Prostate gland (tissue), 2 donors: Measurements from ENCODE around the gene BMP7. TPM values are rescaled to one million over a fixed set of nuclear protein-coding genes. Genes with fewer than 3 reads are reported as not detected.

ENCODE experiments used
- DNase-seq: peaks from one replicate; pipeline ENCODE4 v3.0.0-alpha.2; 2019; ENCODE audit warnings: low spot score
- H3K27ac ChIP-seq, 2 donors: fragments of 200-600 bp; sonication (generic); 2 replicates each; pipeline ENCODE4 v1.5.1; 2017 to 2019
- H3K27me3 ChIP-seq: fragments of 200-600 bp; sonication (generic); replicated peaks from 2 replicates; pipeline ENCODE4 v1.5.1; 2019; ENCODE audit not compliant: insufficient read depth
- H3K36me3 ChIP-seq, 2 donors: fragments of 200-600 bp; sonication (generic); 1 replicate in 1 of 2; 2 replicates in 1 of 2; pipeline versions ENCODE4 v1.5.1 to v1.8.1; 2017 to 2019
- H3K4me1 ChIP-seq: fragments of 200-600 bp; sonication (generic); replicated peaks from 2 replicates; pipeline ENCODE4 v1.5.1; 2019
- H3K4me3 ChIP-seq, 2 donors: fragments of 200-600 bp; sonication (generic); 2 replicates each; pipeline ENCODE4 v1.5.1; 2017 to 2019
- H3K9me3 ChIP-seq: fragments of 200-600 bp; sonication (generic); 2 replicates; pipeline ENCODE4 v1.5.1; 2017
- CTCF ChIP-seq, 4 experiments: fragments of 200-600 bp in 2 of 4; fragments of 450-650 bp in 2 of 4; sonication (generic) in 2 of 4; IDR thresholded peaks; 1 replicate in 3 of 4; 2 replicates in 1 of 4; pipeline ENCODE4 v1.5.1; 2016 to 2019; ENCODE audit warnings: antibody characterized with exemption in 4 of 4, mild to moderate bottlenecking in 2 of 4, moderate library complexity in 2 of 4
- POLR2A ChIP-seq: fragments of 450-650 bp; IDR thresholded peaks from one replicate; pipeline ENCODE4 v1.6.1; 2016; ENCODE audit warnings: antibody characterized with exemption, mild to moderate bottlenecking
- POLR2AphosphoS5 ChIP-seq: sonication (generic); formaldehyde crosslinking; IDR thresholded peaks from one replicate; pipeline ENCODE4 v1.6.1; 2017; ENCODE audit warnings: antibody characterized with exemption
- WGBS: methylation state at CpG from one replicate; pipeline ENCODE4 v1.1.5; 2018; 5-methylcytosine and 5-hydroxymethylcytosine counted together
- intact Hi-C: fragments of 100-400 bp; cut with DNase I; formaldehyde crosslinking; loops from one replicate; pipeline ENCODE4 v1.14.2; 2022
- total RNA-seq, 2 donors: library from RNA; depleted of rRNA; stranded (reverse); fragments of >200 nt; gene quantifications; one replicate each; pipeline ENCODE4 v1.1.0, GENCODE V29; 2016

Gene BMP7
- total RNA-seq, 2 donors from 2014 or later: 10.5 to 16.8 TPM

GRCh38 chr20:57257701-57258453 is 8.6 kb downstream of the BMP7 start:
- Histone ChIP-seq H3K36me3 (no peaks in the 10 kb centered on the region), H3K4me1 (no peaks in the 10 kb centered on the region), H3K4me3 (no peak overlapping the region), H3K27me3 (no peaks in the 10 kb centered on the region), H3K9me3 (no peaks in the 10 kb centered on the region), H3K27ac (no peak overlapping the region)
- WGBS: 34% methylated on average over 9 of the region's 9 CpGs
- TF ChIP-seq POLR2AphosphoS5 (no peak), POLR2A (no peak), CTCF (IDR thresholded peaks at IDR 0.05) (no peak)
- DNase-seq: no peak
- intact Hi-C loops: no loop called here

GRCh38 chr20:57256908-57257307 is 9.5 kb downstream of the BMP7 start:
- Histone ChIP-seq H3K36me3 (no peaks in the 10 kb centered on the region), H3K27ac (no peak overlapping the region), H3K4me3 (no peak overlapping the region), H3K4me1 (no peaks in the 10 kb centered on the region), H3K27me3 (no peaks in the 10 kb centered on the region), H3K9me3 (no peaks in the 10 kb centered on the region)
- 65% methylated on average over 6 of the region's 6 CpGs for WGBS
- TF ChIP-seq POLR2AphosphoS5 (no peak), CTCF (IDR thresholded peaks at IDR 0.05) (no peak), POLR2A (no peak)
- DNase-seq: no peak
- intact Hi-C loops: no loop called here

GRCh38 chr20:57256205-57256604 is 10.2 kb downstream of the BMP7 start:
- TF ChIP-seq CTCF (IDR thresholded peaks at IDR 0.05): no peak
- TF ChIP-seq POLR2A: no peak
- TF ChIP-seq POLR2AphosphoS5: no peak
- 79% methylated on average over 3 of the region's 3 CpGs for WGBS
- intact Hi-C loops: no loop called here
- no peak for DNase-seq
- Histone ChIP-seq H3K27me3 (no peaks in the 10 kb centered on the region), H3K36me3 (no peaks in the 10 kb centered on the region), H3K9me3 (no peaks in the 10 kb centered on the region), H3K27ac (no peak overlapping the region), H3K4me3 (no peak overlapping the region), H3K4me1 (no peaks in the 10 kb centered on the region)

GRCh38 chr20:57255183-57255582 is 11.3 kb downstream of the BMP7 start:
- TF ChIP-seq POLR2AphosphoS5 (no peak), POLR2A (no peak), CTCF (IDR thresholded peaks at IDR 0.05) (no peak)
- H3K9me3 ChIP-seq: no peaks in the 10 kb centered on the region
- H3K27me3 ChIP-seq: no peaks in the 10 kb centered on the region
- no peaks in the 10 kb centered on the region for H3K36me3 ChIP-seq
- no peak for DNase-seq
- intact Hi-C loops: no loop called here
- peaks cover 2% of the 10 kb centered on the region for H3K4me1 ChIP-seq
- WGBS: 95% methylated on average over 1 of the region's 1 CpG
- no peak overlapping the region for H3K27ac ChIP-seq
- H3K4me3 ChIP-seq: no peak overlapping the region

- no peak for DNase-seq
- peaks cover 2% of the 10 kb centered on the region for H3K4me1 ChIP-seq
- intact Hi-C loops: no loop called here
- WGBS: 40% methylated on average over 8 of the region's 8 CpGs
- H3K9me3 ChIP-seq: no peaks in the 10 kb centered on the region
- no peak overlapping the region for H3K27ac ChIP-seq
- no peaks in the 10 kb centered on the region for H3K36me3 ChIP-seq
- H3K4me3 ChIP-seq: no peak overlapping the region
- H3K27me3 ChIP-seq: no peaks in the 10 kb centered on the region
- TF ChIP-seq CTCF (IDR thresholded peaks at IDR 0.05) (no peak), POLR2A (no peak), POLR2AphosphoS5 (no peak)
These were observed 13.8 kb downstream of the BMP7 start for GRCh38 chr20:57252559-57253162.
